Fibroblast of lung (primary cell): Measurements from ENCODE around the gene TMCC2. TPM values are rescaled to one million over a fixed set of nuclear protein-coding genes. Genes with fewer than 3 reads are reported as not detected.
A peak's percentile ranks its signal among the peaks of the same experiment; 100 is the strongest.

Experiments used
- DNase-seq, 2 donors: peaks; one replicate each; pipeline versions ENCODE4 v3.0.0 to v3.0.0-alpha.2; 2010; ENCODE audit warnings: low read depth in 2 of 2
- H2AFZ ChIP-seq: 2 replicates; pipeline ENCODE4 v1.5.1; 2012; ENCODE audit warnings: low read length, control low read depth, inconsistent platforms
- H3K27ac ChIP-seq: 2 replicates; pipeline ENCODE4 v1.5.1; 2011; ENCODE audit warnings: low read length, control low read depth; ENCODE audit not compliant: insufficient read depth
- H3K27me3 ChIP-seq: 2 replicates; pipeline ENCODE4 v1.5.1; 2011; ENCODE audit warnings: mild to moderate bottlenecking, low read length; ENCODE audit not compliant: control insufficient read depth, insufficient read depth
- H3K36me3 ChIP-seq: 2 replicates; pipeline ENCODE4 v1.5.1; 2011; ENCODE audit warnings: low read length; ENCODE audit not compliant: control insufficient read depth, insufficient read depth
- H3K4me1 ChIP-seq: 2 replicates; pipeline ENCODE4 v1.5.1; 2011; ENCODE audit warnings: low read length; ENCODE audit not compliant: control insufficient read depth, insufficient read depth; ENCODE audit errors: extremely low read depth
- H3K4me2 ChIP-seq: 2 replicates; pipeline ENCODE4 v1.5.1; 2011; ENCODE audit warnings: low read length, control low read depth; ENCODE audit not compliant: insufficient read depth; ENCODE audit errors: extremely low read depth
- H3K4me3 ChIP-seq, 4 experiments: fragments of 200-600 bp in 1 of 4; sonication (generic) in 1 of 4; replicated peaks in 1 of 4; 2 replicates each; pipeline ENCODE4 v1.5.1; 2011 to 2016; ENCODE audit warnings: low read length in 4 of 4, low read depth in 3 of 4, mild to moderate bottlenecking in 3 of 4, control low read depth in 2 of 4, inconsistent platforms in 1 of 4, mixed read lengths in 1 of 4; ENCODE audit not compliant: insufficient read depth in 1 of 4; ENCODE audit errors: control extremely low read depth in 1 of 4
- H3K79me2 ChIP-seq: 2 replicates; pipeline ENCODE4 v1.5.1; 2012; ENCODE audit warnings: mild to moderate bottlenecking, low read length, inconsistent platforms; ENCODE audit not compliant: control insufficient read depth, insufficient read depth
- H3K9ac ChIP-seq: 2 replicates; pipeline ENCODE4 v1.5.1; 2011; ENCODE audit warnings: mild to moderate bottlenecking, low read length, control low read depth; ENCODE audit not compliant: insufficient read depth
- H3K9me3 ChIP-seq: 2 replicates; pipeline ENCODE4 v1.5.1; 2012; ENCODE audit warnings: low read depth, low read length; ENCODE audit not compliant: control insufficient read depth, insufficient read depth
- H4K20me1 ChIP-seq: 2 replicates; pipeline ENCODE4 v1.5.1; 2011; ENCODE audit warnings: low read length; ENCODE audit not compliant: control insufficient read depth, insufficient read depth; ENCODE audit errors: extremely low read depth
- EZH2 ChIP-seq: IDR thresholded peaks from 2 replicates; pipeline ENCODE4 v1.5.1; 2012; ENCODE audit warnings: low read length, control low read depth, mild to moderate bottlenecking; ENCODE audit errors: missing control alignments
- polyA plus RNA-seq, 2 donors: library from polyadenylated mRNA; depleted of rRNA in 1 of 2; stranded (reverse) in 1 of 2; unstranded in 1 of 2; fragments of >200 nt; gene quantifications; 2 replicates each; pipeline ENCODE4 v1.2.1, GENCODE V29; 2011 to 2012; ENCODE audit warnings: missing spikeins in 1 of 2
- total RNA-seq: library from RNA; depleted of rRNA; stranded (reverse); fragments of >200 nt; gene quantifications from 2 replicates; pipeline ENCODE4 v1.2.1, GENCODE V29; 2014
- TF ChIP-seq, protein P1 (sequence below), 2 donors: IDR thresholded peaks in 1 of 2; conservative IDR thresholded peaks in 1 of 2; 1 replicate in 1 of 2; 2 replicates in 1 of 2; pipeline ENCODE4 v1.5.1; 2011 to 2012; ENCODE audit warnings: low read length in 2 of 2, control low read depth in 1 of 2, inconsistent platforms in 1 of 2, low read depth in 1 of 2, mild to moderate bottlenecking in 1 of 2

Gene TMCC2
- total and polyA plus RNA-seq, 2 donors (not counting 1 experiment from before 2014, with no cell fraction given) = 2.3 to 6.9 TPM

DNA sequence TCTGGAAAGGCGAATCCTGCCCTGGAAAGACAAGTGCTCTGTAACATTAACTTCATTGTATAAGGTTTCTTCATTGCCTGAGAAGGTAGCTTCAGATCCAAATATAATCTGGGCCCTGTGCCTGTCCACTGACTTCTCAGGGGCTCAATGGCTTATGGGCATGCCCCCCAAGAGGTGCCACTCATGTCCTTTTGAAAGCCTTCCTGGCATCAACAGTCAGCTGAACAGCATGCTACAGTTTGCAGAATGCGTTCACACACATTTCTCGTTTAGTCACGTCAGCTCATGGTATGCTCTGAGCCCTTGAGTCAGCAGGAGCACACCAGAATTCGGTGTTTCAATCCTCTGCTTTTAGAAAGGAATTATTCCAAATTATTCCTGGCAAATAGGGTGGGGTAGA, 23.8 kb downstream of the TMCC2 start:
- H3K9me3 ChIP-seq = no peaks in the 10 kb centered on the region
- no peak overlapping the region for H3K27ac ChIP-seq
- no peak for TF ChIP-seq EZH2
- TF ChIP-seq, protein P1, sequence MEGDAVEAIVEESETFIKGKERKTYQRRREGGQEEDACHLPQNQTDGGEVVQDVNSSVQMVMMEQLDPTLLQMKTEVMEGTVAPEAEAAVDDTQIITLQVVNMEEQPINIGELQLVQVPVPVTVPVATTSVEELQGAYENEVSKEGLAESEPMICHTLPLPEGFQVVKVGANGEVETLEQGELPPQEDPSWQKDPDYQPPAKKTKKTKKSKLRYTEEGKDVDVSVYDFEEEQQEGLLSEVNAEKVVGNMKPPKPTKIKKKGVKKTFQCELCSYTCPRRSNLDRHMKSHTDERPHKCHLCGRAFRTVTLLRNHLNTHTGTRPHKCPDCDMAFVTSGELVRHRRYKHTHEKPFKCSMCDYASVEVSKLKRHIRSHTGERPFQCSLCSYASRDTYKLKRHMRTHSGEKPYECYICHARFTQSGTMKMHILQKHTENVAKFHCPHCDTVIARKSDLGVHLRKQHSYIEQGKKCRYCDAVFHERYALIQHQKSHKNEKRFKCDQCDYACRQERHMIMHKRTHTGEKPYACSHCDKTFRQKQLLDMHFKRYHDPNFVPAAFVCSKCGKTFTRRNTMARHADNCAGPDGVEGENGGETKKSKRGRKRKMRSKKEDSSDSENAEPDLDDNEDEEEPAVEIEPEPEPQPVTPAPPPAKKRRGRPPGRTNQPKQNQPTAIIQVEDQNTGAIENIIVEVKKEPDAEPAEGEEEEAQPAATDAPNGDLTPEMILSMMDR (conservative IDR thresholded peaks at IDR 0.05 in 1 of 2, IDR thresholded peaks at IDR 0.05 in 1 of 2; ENCODE audit: low read depth in 1 of 2, low read length in 2 of 2) = no peak
- no peak overlapping the region for H3K4me2 ChIP-seq
- H3K4me1 ChIP-seq = peaks cover 8% of the 10 kb centered on the region
- H3K4me3 ChIP-seq = no peak overlapping the region
- no peak overlapping the region for H2AFZ ChIP-seq
- H3K79me2 ChIP-seq = no peaks in the 10 kb centered on the region
- H3K9ac ChIP-seq = no peak overlapping the region
- H3K36me3 ChIP-seq = no peaks in the 10 kb centered on the region
- DNase-seq = peak in 1 of 2 donors; percentile 61
- H3K27me3 ChIP-seq = no peaks in the 10 kb centered on the region
- no peaks in the 10 kb centered on the region for H4K20me1 ChIP-seq

GRCh38 chr1:205255941-205256780, 28.4 kb downstream of the TMCC2 start:
- Histone ChIP-seq H3K27ac (no peak overlapping the region), H3K27me3 (no peaks in the 10 kb centered on the region), H3K36me3 (no peaks in the 10 kb centered on the region), H2AFZ (peak overlapping the region; percentile 40), H3K79me2 (no peaks in the 10 kb centered on the region), H3K4me3 (no peak overlapping the region), H3K9me3 (no peaks in the 10 kb centered on the region), H3K9ac (no peak overlapping the region), H3K4me2 (no peak overlapping the region), H4K20me1 (no peaks in the 10 kb centered on the region), H3K4me1 (no peaks in the 10 kb centered on the region)
- TF ChIP-seq, protein P1 (conservative IDR thresholded peaks at IDR 0.05 in 1 of 2, IDR thresholded peaks at IDR 0.05 in 1 of 2; ENCODE audit: low read depth in 1 of 2, low read length in 2 of 2) = peak; percentile 97 to 98
- TF ChIP-seq EZH2 = no peak
- DNase-seq = peak; percentile 66 to 83

DNA sequence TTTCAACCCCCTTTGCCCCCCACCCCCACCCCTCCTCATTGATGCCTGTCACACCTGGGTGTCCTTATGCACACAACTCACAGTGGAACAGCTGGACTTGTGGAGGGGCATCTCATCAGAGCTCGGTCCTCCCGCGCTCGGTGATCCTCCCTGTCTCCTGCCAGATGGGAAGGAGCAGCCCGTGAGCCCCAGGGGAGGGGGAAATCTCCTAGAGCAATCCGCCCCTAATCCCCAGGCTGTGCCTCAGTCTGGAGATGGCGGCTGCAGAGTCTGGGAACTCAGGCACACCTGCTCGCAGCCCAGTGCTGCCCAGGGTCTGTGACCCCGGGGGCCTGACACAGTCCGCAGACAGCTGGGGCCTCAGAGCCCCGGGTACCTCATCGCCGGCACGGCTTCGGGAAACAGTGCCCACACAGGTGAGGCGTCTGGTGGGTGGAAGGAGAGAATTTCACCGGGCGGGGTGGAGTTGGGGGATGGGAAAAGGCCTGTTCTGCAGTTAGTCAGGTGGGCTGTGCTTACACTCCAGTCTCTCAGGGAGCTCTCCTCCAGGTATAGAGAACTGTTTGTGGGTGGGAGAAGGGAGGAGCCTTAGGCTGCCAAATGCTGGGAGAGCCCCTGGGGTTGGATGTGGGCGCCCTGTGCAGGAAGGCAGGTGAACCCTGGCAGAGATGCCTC, 29.3 kb downstream of the TMCC2 start:
- Histone ChIP-seq H3K27ac (no peak overlapping the region), H3K36me3 (no peaks in the 10 kb centered on the region), H3K4me1 (peaks cover 2% of the 10 kb centered on the region), H3K79me2 (no peaks in the 10 kb centered on the region), H3K4me3 (no peak overlapping the region), H2AFZ (no peak overlapping the region), H4K20me1 (no peaks in the 10 kb centered on the region), H3K9ac (no peak overlapping the region), H3K4me2 (no peak overlapping the region), H3K27me3 (no peaks in the 10 kb centered on the region), H3K9me3 (no peaks in the 10 kb centered on the region)
- no peak for DNase-seq
- TF ChIP-seq, protein P1 (conservative IDR thresholded peaks at IDR 0.05 in 1 of 2, IDR thresholded peaks at IDR 0.05 in 1 of 2; ENCODE audit: low read depth in 1 of 2, low read length in 2 of 2) = no peak
- TF ChIP-seq EZH2 = no peak
